Natural killer cell (primary cell): ENCODE measurements around the gene PKMYT1. TPM values are rescaled to one million over a fixed set of nuclear protein-coding genes. Genes with fewer than 3 reads are reported as not detected.

Experiments used
- ATAC-seq, 3 donors: fragments of 150-1000 bp in 2 of 3; fragments of 200-7000 bp in 1 of 3; cut with Tn5 transposase; 1 replicate in 1 of 3; 2 replicates in 2 of 3; pipeline ENCODE4 v1.10.0; 2021; ENCODE audit warnings: mild to moderate bottlenecking in 2 of 3, moderate library complexity in 2 of 3
- DNase-seq, 2 donors: peaks; one replicate each; pipeline versions ENCODE4 v3.0.0 to v3.0.0-alpha.2; 2013 to 2021; ENCODE audit warnings: mixed read lengths in 1 of 2
- H3K27ac ChIP-seq: one replicate; pipeline ENCODE4 v1.5.1; 2013; ENCODE audit warnings: mild to moderate bottlenecking, low read length
- H3K27me3 ChIP-seq: one replicate; pipeline ENCODE4 v1.6.1; 2013; ENCODE audit warnings: low read length; ENCODE audit not compliant: control insufficient read depth, insufficient read depth
- H3K36me3 ChIP-seq: one replicate; pipeline ENCODE4 v1.6.1; 2013; ENCODE audit warnings: low read length; ENCODE audit not compliant: control insufficient read depth, insufficient read depth
- H3K4me1 ChIP-seq: one replicate; pipeline ENCODE4 v1.6.1; 2013; ENCODE audit warnings: low read length; ENCODE audit not compliant: control insufficient read depth, insufficient read depth
- H3K4me3 ChIP-seq: one replicate; pipeline ENCODE4 v1.5.1; 2013; ENCODE audit warnings: low read length
- H3K9me3 ChIP-seq: one replicate; pipeline ENCODE4 v1.6.1; 2013; ENCODE audit warnings: low read length; ENCODE audit not compliant: control insufficient read depth, insufficient read depth
- H3K27ac Mint-ChIP-seq, 2 donors: one replicate each; pipeline ENCODE4 v1.8.0; 2022; ENCODE audit warnings: mild to moderate bottlenecking in 2 of 2, mixed read lengths in 2 of 2, moderate library complexity in 1 of 2
- H3K27me3 Mint-ChIP-seq, 2 donors: one replicate each; pipeline ENCODE4 v1.8.0; 2022; ENCODE audit warnings: low read depth in 2 of 2, mixed read lengths in 2 of 2
- H3K36me3 Mint-ChIP-seq: one replicate; pipeline ENCODE4 v1.8.0; 2022; ENCODE audit warnings: mixed read lengths
- H3K4me1 Mint-ChIP-seq, 2 donors: one replicate each; pipeline ENCODE4 v1.8.0; 2022; ENCODE audit warnings: mixed read lengths in 2 of 2
- H3K4me3 Mint-ChIP-seq: one replicate; pipeline ENCODE4 v1.8.0; 2022; ENCODE audit warnings: mild to moderate bottlenecking, moderate library complexity, mixed read lengths
- H3K9me3 Mint-ChIP-seq, 2 donors: one replicate each; pipeline ENCODE4 v1.8.0; 2022; ENCODE audit warnings: mixed read lengths in 2 of 2
- CTCF ChIP-seq: fragments of 200-600 bp; IDR thresholded peaks from one replicate; pipeline ENCODE4 v1.8.0; 2022; ENCODE audit warnings: antibody characterized with exemption
- WGBS: methylation state at CpG from one replicate; pipeline ENCODE4 v1.1.7; 2013; ENCODE audit warnings: missing lambda C conversion rate; ENCODE audit not compliant: insufficient coverage; 5-methylcytosine and 5-hydroxymethylcytosine counted together
- intact Hi-C: fragments of 100-400 bp; cut with micrococcal nuclease; formaldehyde crosslinking; loops from one replicate; pipeline ENCODE4 v1.14.2; 2022
- total RNA-seq, 4 donors: library from RNA; stranded (reverse); fragments of 120-200 nt in 1 of 4; gene quantifications; one replicate each; pipeline versions ENCODE4 v1.2.3 to v1.2.4, GENCODE V29; 2013 to 2022

The PKMYT1 gene
- total RNA-seq, 3 donors from 2014 or later (not counting 1 experiment from before 2014, with no cell fraction given), result 2.6 to 5.9 (median 3.5) TPM

- H3K4me3 Mint-ChIP-seq, result peak overlapping the region; percentile 86
- WGBS, result 84% methylated on average over 31 of the region's 33 CpGs
- TF ChIP-seq CTCF, result no peak
- no peaks in the 10 kb centered on the region for H3K36me3 Mint-ChIP-seq
- Histone ChIP-seq H3K4me3 (peak overlapping the region; percentile 97), H3K4me1 (peaks cover 27% of the 10 kb centered on the region), H3K27ac (no peak overlapping the region), H3K36me3 (no peaks in the 10 kb centered on the region), H3K27me3 (no peaks in the 10 kb centered on the region), H3K9me3 (no peaks in the 10 kb centered on the region)
- H3K27ac Mint-ChIP-seq, result peak overlapping the region; percentile 62 to 73
- no peaks in the 10 kb centered on the region for H3K9me3 Mint-ChIP-seq
- intact Hi-C loops, result no loop called here
- ATAC-seq (no peak), DNase-seq (no peak)
- peaks cover 0 to 11% of the 10 kb centered on the region in 2 donors for H3K4me1 Mint-ChIP-seq
- H3K27me3 Mint-ChIP-seq, result no peaks in the 10 kb centered on the region
These were observed 1.1 kb upstream of the PKMYT1 start for GRCh38 chr16:2981177-2981898.

GRCh38 chr16:2979669-2980226, 498 bp downstream of the PKMYT1 start:
- H3K36me3 Mint-ChIP-seq, result no peaks in the 10 kb centered on the region
- Histone ChIP-seq H3K27ac (no peak overlapping the region), H3K36me3 (no peaks in the 10 kb centered on the region), H3K4me3 (peak overlapping the region; percentile 28), H3K9me3 (no peaks in the 10 kb centered on the region), H3K27me3 (no peaks in the 10 kb centered on the region), H3K4me1 (peaks cover 27% of the 10 kb centered on the region)
- WGBS, result 10% methylated on average over 43 of the region's 43 CpGs
- H3K27ac Mint-ChIP-seq, result no peak overlapping the region
- DNase-seq (peak in 1 of 2 donors; percentile 21), ATAC-seq (no peak)
- peak overlapping the region; percentile 9 for H3K4me3 Mint-ChIP-seq
- H3K27me3 Mint-ChIP-seq, result no peaks in the 10 kb centered on the region
- H3K9me3 Mint-ChIP-seq, result no peaks in the 10 kb centered on the region
- peaks cover 0 to 11% of the 10 kb centered on the region in 2 donors for H3K4me1 Mint-ChIP-seq
- intact Hi-C loops, result no loop called here
- no peak for TF ChIP-seq CTCF

GRCh38 chr16:2977440-2977839, 2.8 kb downstream of the PKMYT1 start:
- H3K9me3 ChIP-seq, result no peaks in the 10 kb centered on the region
- no peak overlapping the region for H3K27ac ChIP-seq
- H3K27me3 ChIP-seq, result no peaks in the 10 kb centered on the region
- H3K36me3 Mint-ChIP-seq, result no peaks in the 10 kb centered on the region
- H3K4me3 Mint-ChIP-seq, result no peak overlapping the region
- no peak for ATAC-seq
- no peak for TF ChIP-seq CTCF
- peaks cover 15% of the 10 kb centered on the region for H3K4me1 ChIP-seq
- no peaks in the 10 kb centered on the region for H3K27me3 Mint-ChIP-seq
- H3K4me3 ChIP-seq, result no peak overlapping the region
- WGBS, result 94% methylated on average over 5 of the region's 6 CpGs
- no peak overlapping the region for H3K27ac Mint-ChIP-seq
- intact Hi-C loops, result no loop called here
- DNase-seq, result no peak
- no peaks in the 10 kb centered on the region for H3K9me3 Mint-ChIP-seq
- peaks cover 0 to 11% of the 10 kb centered on the region in 2 donors for H3K4me1 Mint-ChIP-seq
- H3K36me3 ChIP-seq, result no peaks in the 10 kb centered on the region
